ENCODE measurements around the gene PRIM1.

DNA sequence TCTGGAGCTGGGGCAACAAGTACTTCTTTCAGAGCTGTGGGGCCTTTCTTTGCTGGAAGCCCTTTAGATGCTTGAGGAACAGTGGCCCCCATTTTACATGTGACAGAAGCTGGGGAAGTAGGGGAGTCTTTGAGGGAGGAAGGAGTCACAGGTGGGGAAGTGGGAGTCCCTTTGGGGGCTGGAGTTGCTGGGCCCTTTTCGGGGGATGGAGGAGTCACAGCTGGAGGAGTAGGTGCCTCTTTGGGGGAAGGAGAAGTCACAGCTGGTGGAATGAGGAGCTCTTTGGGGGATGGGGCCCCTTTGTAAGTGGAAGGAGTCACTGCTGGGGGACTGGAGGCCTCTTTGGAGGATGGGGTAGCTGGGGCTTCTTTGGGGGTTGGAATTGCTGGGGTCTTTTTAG is 35.7 kb downstream of the PRIM1 start:
- no peak for TF ChIP-seq SIN3A (conservative IDR thresholded peaks at IDR 0.05 in 1 of 2, IDR thresholded peaks at IDR 0.05 in 1 of 2; ENCODE audit: low read depth in 1 of 2, low read length in 2 of 2)
- TF ChIP-seq, protein P1, sequence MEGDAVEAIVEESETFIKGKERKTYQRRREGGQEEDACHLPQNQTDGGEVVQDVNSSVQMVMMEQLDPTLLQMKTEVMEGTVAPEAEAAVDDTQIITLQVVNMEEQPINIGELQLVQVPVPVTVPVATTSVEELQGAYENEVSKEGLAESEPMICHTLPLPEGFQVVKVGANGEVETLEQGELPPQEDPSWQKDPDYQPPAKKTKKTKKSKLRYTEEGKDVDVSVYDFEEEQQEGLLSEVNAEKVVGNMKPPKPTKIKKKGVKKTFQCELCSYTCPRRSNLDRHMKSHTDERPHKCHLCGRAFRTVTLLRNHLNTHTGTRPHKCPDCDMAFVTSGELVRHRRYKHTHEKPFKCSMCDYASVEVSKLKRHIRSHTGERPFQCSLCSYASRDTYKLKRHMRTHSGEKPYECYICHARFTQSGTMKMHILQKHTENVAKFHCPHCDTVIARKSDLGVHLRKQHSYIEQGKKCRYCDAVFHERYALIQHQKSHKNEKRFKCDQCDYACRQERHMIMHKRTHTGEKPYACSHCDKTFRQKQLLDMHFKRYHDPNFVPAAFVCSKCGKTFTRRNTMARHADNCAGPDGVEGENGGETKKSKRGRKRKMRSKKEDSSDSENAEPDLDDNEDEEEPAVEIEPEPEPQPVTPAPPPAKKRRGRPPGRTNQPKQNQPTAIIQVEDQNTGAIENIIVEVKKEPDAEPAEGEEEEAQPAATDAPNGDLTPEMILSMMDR (IDR thresholded peaks at IDR 0.05; ENCODE audit: control extremely low read depth in 1 of 3, insufficient read depth in 1 of 3, low read depth in 1 of 3, low read length in 3 of 3): no peak
- no peak for TF ChIP-seq POLR2AphosphoS5 (IDR thresholded peaks at IDR 0.05; ENCODE audit: low read depth, low read length)
- TF ChIP-seq ZNF274 (IDR thresholded peaks at IDR 0.05; ENCODE audit: borderline replicate concordance, extremely low read depth, low read length): no peak
- no peak for TF ChIP-seq TCF12 (IDR thresholded peaks at IDR 0.05; ENCODE audit: low read depth, low read length)
- TF ChIP-seq YY1 (IDR thresholded peaks at IDR 0.05; ENCODE audit: low read depth, low read length): no peak
- TF ChIP-seq ASH2L (IDR thresholded peaks at IDR 0.05; ENCODE audit: low read length): no peak
